Smooth muscle cell (in vitro differentiated cells): Measurements from ENCODE around the gene IFT122. TPM values are rescaled to one million over a fixed set of nuclear protein-coding genes. Genes with fewer than 3 reads are reported as not detected.
"Not testable (repeated sequence)": the region's sequence is repeated elsewhere in the genome, so short reads cannot be mapped to it uniquely, and the experiment has no call there.

Experiments
- DNase-seq: peaks from one replicate; lab custom pipeline; 2025; ENCODE audit not compliant: unreplicated experiment; lab: John Stamatoyannopoulos, UW
- H2AFZ ChIP-seq: fragments of 200-600 bp; sonication (generic); 2 replicates; pipeline ENCODE4 v1.6.0; 2016; ENCODE audit warnings: antibody characterized with exemption, low read depth, mild to moderate bottlenecking
- H3F3A ChIP-seq: fragments of 200-600 bp; sonication (generic); 2 replicates; pipeline ENCODE4 v1.6.0; 2017; ENCODE audit warnings: antibody characterized with exemption, low read depth
- H3K27ac ChIP-seq: fragments of 200-600 bp; sonication (generic); 2 replicates; pipeline ENCODE4 v1.5.1; 2016; ENCODE audit warnings: low read depth, mild to moderate bottlenecking
- H3K27me3 ChIP-seq: fragments of 200-600 bp; sonication (generic); 2 replicates; pipeline ENCODE4 v1.6.1; 2016; ENCODE audit warnings: low read depth, mild to moderate bottlenecking
- H3K36me3 ChIP-seq: fragments of 200-600 bp; sonication (generic); 2 replicates; pipeline ENCODE4 v1.5.1; 2016; ENCODE audit warnings: low read depth
- H3K4me1 ChIP-seq: fragments of 200-600 bp; sonication (generic); 2 replicates; pipeline ENCODE4 v1.5.1; 2016; ENCODE audit warnings: low read depth
- H3K4me2 ChIP-seq: fragments of 200-600 bp; sonication (generic); 2 replicates; pipeline ENCODE4 v1.6.0; 2016; ENCODE audit warnings: mild to moderate bottlenecking
- H3K4me3 ChIP-seq: fragments of 200-600 bp; sonication (generic); 2 replicates; pipeline ENCODE4 v1.5.1; 2016; ENCODE audit warnings: mild to moderate bottlenecking
- H3K79me2 ChIP-seq: fragments of 200-600 bp; sonication (generic); 2 replicates; pipeline ENCODE4 v1.6.0; 2016; ENCODE audit warnings: low read depth, mild to moderate bottlenecking
- H3K9ac ChIP-seq: fragments of 200-600 bp; sonication (generic); 2 replicates; pipeline ENCODE4 v1.6.0; 2016; ENCODE audit warnings: low read depth
- H3K9me3 ChIP-seq: fragments of 200-600 bp; sonication (generic); replicated peaks from 2 replicates; pipeline ENCODE4 v1.5.1; 2016; ENCODE audit warnings: low read depth
- H4K20me1 ChIP-seq: fragments of 200-600 bp; sonication (generic); 2 replicates; pipeline ENCODE4 v1.6.0; 2016; ENCODE audit warnings: low read depth
- CTCF ChIP-seq: fragments of 200-600 bp; sonication (generic); IDR thresholded peaks from 2 replicates; pipeline ENCODE4 v1.5.1; 2017; ENCODE audit warnings: borderline replicate concordance, mild to moderate bottlenecking, antibody characterized with exemption; ENCODE audit not compliant: insufficient read depth, poor library complexity, severe bottlenecking
- WGBS: methylation state at CpG from one replicate; pipeline ENCODE4 v1.1.7; 2016; ENCODE audit warnings: low lambda C conversion rate; 5-methylcytosine and 5-hydroxymethylcytosine counted together
- polyA plus RNA-seq: library from polyadenylated mRNA; unstranded; fragments of >200 nt; fragmentation: Nextera tagmentation; extraction: Ambion mirVana; gene quantifications from 2 replicates; pipeline ENCODE4 v1.2.1, GENCODE V29; 2016
- total RNA-seq: library from RNA; depleted of rRNA; stranded (reverse); fragments of >200 nt; gene quantifications from 2 replicates; pipeline ENCODE4 v1.2.3, GENCODE V29; 2014

Gene IFT122
- total and polyA plus RNA-seq, 2 experiments from 2014 or later: 13.4 to 17.4 TPM

GRCh38 chr3:129474984-129475804 lies 35.2 kb downstream of the IFT122 start:
- WGBS: 63% methylated on average over 10 of the region's 10 CpGs
- Histone ChIP-seq H3K36me3 (peaks cover 3% of the 10 kb centered on the region), H3K4me1 (no peaks in the 10 kb centered on the region), H3K27ac (peak overlapping the region; percentile 64), H3K79me2 (no peaks in the 10 kb centered on the region), H3K9ac (no peak overlapping the region), H2AFZ (no peak overlapping the region), H3K27me3 (no peaks in the 10 kb centered on the region), H3K4me3 (no peak overlapping the region), H3K4me2 (peak overlapping the region; percentile 34), H4K20me1 (no peaks in the 10 kb centered on the region), H3F3A (no peaks in the 10 kb centered on the region), H3K9me3 (no peaks in the 10 kb centered on the region)
- TF ChIP-seq CTCF: no peak
- DNase-seq: no peak

GRCh38 chr3:129475863-129476262 lies 35.8 kb downstream of the IFT122 start:
- H3K27me3 ChIP-seq: no peaks in the 10 kb centered on the region
- H3K27ac ChIP-seq: no peak overlapping the region
- H3K9me3 ChIP-seq: no peaks in the 10 kb centered on the region
- no peaks in the 10 kb centered on the region for H4K20me1 ChIP-seq
- DNase-seq: no peak
- 93% methylated on average over 3 of the region's 3 CpGs for WGBS
- H3F3A ChIP-seq: no peaks in the 10 kb centered on the region
- H3K9ac ChIP-seq: no peak overlapping the region
- no peaks in the 10 kb centered on the region for H3K79me2 ChIP-seq
- no peaks in the 10 kb centered on the region for H3K4me1 ChIP-seq
- H3K4me2 ChIP-seq: no peak overlapping the region
- peaks cover 3% of the 10 kb centered on the region for H3K36me3 ChIP-seq
- no peak for TF ChIP-seq CTCF
- H2AFZ ChIP-seq: no peak overlapping the region
- H3K4me3 ChIP-seq: no peak overlapping the region

GRCh38 chr3:129476586-129476985 lies 36.6 kb downstream of the IFT122 start:
- WGBS: 92% methylated on average over 6 of the region's 6 CpGs
- H3K4me2 ChIP-seq: no peak overlapping the region
- H3F3A ChIP-seq: no peaks in the 10 kb centered on the region
- H3K4me1 ChIP-seq: no peaks in the 10 kb centered on the region
- no peak for DNase-seq
- no peak overlapping the region for H3K27ac ChIP-seq
- H3K4me3 ChIP-seq: no peak overlapping the region
- no peaks in the 10 kb centered on the region for H4K20me1 ChIP-seq
- peaks cover 3% of the 10 kb centered on the region for H3K36me3 ChIP-seq
- H3K9me3 ChIP-seq: no peaks in the 10 kb centered on the region
- TF ChIP-seq CTCF: no peak
- no peak overlapping the region for H2AFZ ChIP-seq
- H3K79me2 ChIP-seq: no peaks in the 10 kb centered on the region
- H3K9ac ChIP-seq: no peak overlapping the region
- H3K27me3 ChIP-seq: no peaks in the 10 kb centered on the region

- H2AFZ ChIP-seq: not testable (repeated sequence)
- 59% methylated on average over 11 of the region's 11 CpGs for WGBS
Measured at GRCh38 chr3:129481225-129481765, 41.3 kb downstream of the IFT122 start.

More at GRCh38 chr3:129481225-129481765, 41.3 kb downstream of the IFT122 start:
- not testable (repeated sequence) for DNase-seq, H4K20me1 ChIP-seq, H3K27me3 ChIP-seq, H3K4me1 ChIP-seq, H3K36me3 ChIP-seq, H3K79me2 ChIP-seq, H3K4me2 ChIP-seq, H3K9me3 ChIP-seq, H3F3A ChIP-seq, H3K4me3 ChIP-seq
- H3K9ac ChIP-seq: peak overlapping the region; percentile 65
- peak overlapping the region; percentile 89 for H3K27ac ChIP-seq
